ENCODE results near the gene SCD5.
"Not testable (repeated sequence)": the region's sequence is repeated elsewhere in the genome, so short reads cannot be mapped to it uniquely, and the experiment has no call there.

SCD5 gene

DNA sequence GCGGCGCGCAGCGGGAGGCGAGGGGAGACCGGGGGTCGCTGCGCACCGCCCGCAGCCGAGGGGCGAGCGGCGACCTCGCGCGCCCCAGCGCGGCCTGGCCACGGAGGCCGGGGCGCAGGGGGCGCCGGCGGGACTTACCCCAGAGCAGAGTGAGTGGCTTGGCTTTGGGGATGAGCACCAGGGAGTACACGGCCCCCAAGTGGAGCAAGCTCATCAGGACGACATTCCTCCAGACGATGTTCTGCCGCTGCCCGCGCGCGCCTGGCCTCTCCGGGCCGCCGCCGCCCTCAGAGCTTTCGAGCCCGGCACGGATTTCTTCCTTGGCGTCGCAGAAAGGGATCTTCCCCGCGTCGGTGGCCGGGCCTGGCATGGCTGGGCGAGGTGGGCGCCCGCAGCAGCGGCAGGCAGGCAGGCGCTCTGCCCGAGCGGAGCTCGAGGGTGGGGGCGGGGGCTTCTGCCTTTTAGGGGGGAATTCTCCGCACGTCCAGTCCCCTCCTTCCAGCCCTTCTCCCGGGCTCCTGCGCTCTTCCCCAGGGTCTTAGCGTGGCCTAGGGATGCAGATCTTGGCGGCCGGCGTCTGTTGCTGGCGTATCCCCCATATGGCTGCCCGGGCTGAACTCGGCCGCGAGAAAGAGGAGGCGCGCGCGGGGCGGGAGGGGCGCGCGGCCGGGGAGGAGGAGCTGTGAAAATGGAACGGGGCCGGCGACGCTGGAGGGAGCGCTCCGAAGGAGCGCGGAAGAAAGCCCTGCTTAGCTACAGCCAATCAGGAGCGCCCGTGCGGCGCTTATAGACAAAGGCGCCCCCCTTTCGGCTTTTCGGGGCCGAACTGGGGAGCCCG is at the start of gene SCD5:
Gene SCD5 (minus strand): TSS at position 629 of the 838 bp plus-strand sequence. CDS start 259 bp downstream, at position 370.
- peak; percentile 75 for DNase-seq

DNA sequence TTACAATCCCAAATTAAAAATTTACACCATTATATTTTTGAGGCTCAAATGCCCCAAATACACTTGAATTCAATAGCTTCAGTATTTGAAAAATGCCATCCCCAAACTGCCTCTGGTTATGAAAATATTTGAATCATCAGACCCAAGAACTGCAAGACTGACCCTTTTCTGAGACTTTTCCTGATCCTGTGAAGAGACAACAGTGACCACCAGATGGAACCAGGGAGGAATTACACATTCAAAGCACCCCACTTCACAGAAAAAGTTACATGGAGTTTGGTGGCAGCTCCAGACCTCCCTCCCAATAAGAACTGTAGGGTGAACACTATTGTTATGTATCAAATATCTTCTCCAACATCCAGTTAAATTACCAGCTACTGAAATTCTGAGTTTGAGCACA is 44.0 kb upstream of the SCD5 start:
- no peak for DNase-seq

DNA sequence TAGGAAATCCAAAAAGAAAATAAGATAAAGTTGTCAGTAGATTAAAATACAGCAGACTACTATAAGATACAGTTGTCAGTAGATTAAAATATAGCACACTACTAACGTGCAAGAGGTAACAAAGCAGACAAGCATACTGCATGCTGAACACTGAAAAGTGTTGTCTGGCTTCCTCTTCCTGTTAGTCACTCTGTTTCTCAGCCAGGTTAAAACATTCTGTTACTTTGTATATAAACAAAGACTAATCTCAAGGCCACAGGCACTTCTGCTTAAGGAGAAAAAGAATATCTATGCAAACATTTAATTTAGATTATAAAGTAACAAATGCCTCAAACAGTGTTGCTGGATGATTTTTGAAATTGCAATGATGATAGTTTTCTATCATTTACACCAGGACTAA is 41.0 kb upstream of the SCD5 start:
- no peak for DNase-seq

DNA sequence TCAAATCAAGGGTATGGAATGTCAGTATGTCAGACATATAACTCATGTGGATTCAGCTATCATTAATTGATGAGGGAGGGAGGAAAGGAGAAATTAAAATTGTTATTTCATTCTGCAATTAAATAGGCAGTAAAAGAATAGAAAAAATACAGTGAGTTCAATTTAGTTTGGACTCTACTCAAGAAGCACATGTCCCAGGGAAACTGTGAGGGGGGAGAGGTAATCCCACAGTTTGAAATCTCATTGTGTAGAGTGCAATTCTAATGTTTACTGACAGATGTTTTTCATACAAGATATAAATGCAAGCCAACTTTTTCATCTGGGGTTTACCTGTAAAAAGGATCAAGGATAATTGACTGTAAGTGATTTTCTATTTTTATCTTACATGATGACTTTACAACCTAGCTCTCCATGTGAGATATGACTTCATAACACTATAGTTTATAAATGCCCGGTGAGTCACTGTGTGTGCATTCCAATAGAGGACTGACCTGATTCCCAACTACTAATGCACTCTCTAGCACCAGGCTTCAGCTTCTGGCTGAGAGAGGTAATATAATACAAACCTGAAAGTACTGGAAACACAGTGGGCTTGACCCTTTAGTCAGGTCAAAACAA is 35.2 kb upstream of the SCD5 start:
- DNase-seq: no peak

GRCh38 chr4:82833060-82833459 is 34.5 kb upstream of the SCD5 start:
- not testable (repeated sequence) for DNase-seq

DNA sequence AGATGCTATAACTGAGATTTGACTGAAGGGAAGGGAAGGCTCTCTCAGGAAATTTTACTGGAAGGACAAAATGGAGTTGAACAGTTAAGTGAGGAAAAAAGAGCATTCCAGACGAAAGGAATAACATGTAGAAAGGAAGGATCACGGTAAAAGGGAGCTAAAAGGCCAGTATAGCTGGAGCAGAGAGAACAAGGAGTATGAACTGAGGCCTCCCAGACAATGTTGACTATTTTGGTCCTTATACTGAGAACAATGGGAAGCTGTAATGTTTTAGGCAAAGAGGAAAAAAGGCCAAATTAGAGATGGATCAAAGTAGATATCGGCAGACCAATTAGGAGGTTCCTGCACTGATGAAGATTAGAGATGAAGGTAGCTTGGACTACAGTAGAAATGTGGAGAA is 26.8 kb upstream of the SCD5 start:
- DNase-seq: no peak

- no peak for DNase-seq
Measured at GRCh38 chr4:82823062-82823461, 24.5 kb upstream of the SCD5 start.

DNA sequence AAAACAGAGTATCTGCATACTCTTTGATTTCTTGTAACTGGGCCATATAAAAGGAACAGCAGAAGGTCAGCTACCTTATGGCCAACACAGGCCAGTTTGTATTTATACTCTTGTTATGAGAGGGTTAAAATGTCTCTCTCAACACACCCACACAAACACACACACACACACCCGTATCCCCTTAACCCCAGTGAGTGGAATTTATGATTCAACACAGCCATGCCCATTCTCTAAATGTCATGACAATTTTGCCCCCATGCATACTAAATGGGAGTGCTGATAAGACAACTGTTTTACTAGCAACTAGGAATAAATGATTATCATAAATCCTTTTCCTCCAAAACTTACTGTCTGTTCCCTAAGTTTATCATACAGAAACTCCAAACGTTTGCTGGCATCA is 22.1 kb upstream of the SCD5 start:
- DNase-seq: no peak

- no peak for DNase-seq
Measured at GRCh38 chr4:82818664-82819662, 20.4 kb upstream of the SCD5 start.

- DNase-seq: not testable (repeated sequence)
Measured at GRCh38 chr4:82816874-82817273, 18.3 kb upstream of the SCD5 start.

DNA sequence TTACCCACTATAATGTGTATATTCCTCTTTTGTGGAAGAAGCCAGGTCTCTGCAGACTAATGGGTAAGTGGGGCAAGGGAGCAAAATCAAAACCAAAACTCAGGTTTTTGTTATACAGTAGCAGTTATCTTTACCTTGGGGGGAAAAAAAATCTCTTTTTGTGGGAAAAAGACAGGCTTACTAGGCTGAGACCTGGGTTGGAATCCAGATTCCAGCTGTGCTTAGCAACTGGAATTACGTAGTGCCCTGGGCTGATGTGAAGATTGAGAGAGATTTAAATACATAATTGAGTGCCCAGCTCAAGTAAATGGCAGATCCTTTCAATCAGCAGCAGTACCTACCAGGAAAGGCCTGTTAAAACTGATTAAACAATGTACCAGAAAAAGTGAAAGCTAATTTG is 15.4 kb upstream of the SCD5 start:
- DNase-seq: no peak

GRCh38 chr4:82811838-82812341 is 13.3 kb upstream of the SCD5 start:
- DNase-seq: no peak

DNA sequence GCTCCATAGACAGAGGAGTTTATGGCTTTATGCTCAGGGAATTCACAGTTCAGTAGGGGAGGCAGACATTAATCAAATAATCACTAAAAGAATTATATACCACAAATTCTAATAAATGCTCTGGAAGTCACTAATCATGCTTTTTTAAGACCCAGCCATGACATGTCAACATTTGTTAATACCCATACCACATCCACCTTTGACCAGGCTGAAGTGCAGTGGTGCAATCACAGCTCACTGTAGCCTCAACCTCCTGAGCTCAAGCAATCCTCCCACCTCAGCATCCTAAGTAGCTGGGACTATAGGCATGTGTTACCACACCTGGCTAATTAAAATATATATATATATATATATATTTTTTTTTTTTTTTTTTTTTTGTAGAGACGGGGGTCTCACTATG is 12.8 kb upstream of the SCD5 start:
- DNase-seq: no peak

GRCh38 chr4:82810176-82810575 is 11.6 kb upstream of the SCD5 start:
- no peak for DNase-seq

- no peak for DNase-seq
Measured at GRCh38 chr4:82809619-82810018, 11.0 kb upstream of the SCD5 start.

DNA sequence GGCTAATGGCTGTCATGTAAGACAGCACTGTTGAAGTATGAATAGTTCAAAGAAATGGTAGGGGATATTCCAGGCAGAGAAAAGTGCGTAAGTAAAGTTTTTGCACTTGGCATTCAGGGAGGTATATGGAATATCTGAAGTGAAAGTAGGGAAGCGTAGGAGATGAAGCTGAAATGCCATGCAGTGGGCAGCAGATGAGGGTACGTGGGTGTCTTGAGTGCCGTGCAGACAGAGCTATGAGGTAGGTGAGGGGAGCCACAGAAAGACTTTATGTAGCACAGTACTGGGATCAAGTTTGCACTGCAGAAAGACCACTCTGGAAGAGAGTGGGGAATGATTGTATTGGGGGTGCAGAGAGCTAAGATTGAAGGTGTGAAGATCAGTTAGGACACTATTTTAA is 5.2 kb upstream of the SCD5 start:
- no peak for DNase-seq

GRCh38 chr4:82802911-82803310 is 4.3 kb upstream of the SCD5 start:
- no peak for DNase-seq

DNA sequence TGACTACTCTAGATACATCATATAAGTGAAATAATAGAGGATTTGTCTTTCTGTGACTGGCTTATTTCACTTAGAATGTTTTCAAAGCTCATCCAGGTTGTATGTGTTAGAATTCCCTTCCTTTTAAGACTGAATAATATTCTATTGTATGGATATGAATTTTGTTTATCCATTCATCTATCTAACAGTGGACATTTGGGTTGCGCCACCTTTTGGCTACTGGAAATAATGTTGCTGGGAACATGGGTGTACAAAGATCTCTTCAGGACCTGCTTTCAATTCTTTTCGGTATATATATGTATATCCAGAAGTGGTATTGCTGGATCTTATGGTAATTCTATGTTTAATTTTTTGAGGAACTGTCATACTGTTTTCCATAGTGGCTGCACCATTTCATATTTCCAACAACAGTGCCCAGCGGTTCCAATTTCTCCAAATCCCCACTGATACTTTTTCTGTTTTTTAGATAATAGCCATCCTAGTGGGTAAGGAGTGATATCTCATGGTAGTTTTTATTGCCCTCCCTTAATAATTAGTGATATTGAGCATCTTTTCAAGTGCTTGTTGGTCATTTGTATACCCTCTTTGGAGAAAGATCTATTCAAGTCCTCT is 3.4 kb upstream of the SCD5 start:
- peak; percentile 38 for DNase-seq

DNA sequence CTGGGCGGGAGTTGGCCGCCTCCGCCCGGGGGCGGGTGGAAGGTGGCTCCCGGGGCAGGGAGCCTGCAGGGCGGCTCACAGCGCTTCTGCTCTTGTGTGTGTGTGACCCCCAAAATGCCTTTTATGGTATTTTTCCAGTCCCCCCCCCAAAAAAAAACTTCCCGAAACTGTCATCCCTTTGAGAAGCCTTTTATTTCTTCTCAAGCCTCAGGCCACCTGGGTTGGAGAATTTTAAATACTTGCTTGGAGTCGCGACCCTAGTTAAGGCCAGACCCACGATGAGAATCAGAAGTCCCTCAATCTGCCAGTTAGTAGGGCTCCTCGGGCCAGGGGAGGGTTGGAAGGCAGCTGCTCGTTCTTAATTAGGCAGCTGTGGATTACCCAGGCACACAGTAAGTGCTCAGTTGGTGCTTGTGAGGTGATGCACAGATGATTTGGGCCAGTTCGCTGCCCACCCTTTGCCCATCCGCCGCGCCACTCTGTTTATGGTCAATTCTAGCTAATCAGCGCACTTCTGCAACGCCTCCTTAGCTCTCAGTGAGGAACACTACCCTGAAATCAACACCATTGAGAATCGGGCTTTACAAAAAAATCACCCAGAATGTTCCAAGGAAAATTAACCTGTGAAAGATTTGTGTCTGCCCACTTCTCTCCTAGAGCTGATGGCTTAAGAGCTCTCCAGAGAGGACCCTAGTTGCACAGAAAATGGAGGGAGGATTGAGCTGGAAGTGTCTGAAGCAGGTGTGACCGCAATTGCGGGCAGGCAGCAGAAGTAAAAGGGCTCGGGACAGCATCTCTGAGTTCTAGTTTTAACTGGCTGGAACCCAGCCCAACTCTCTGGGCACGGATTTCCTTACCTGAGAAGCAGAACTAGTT is 648 bp upstream of the SCD5 start:
- DNase-seq: peak; percentile 56

GRCh38 chr4:82797405-82798111 is 1.0 kb downstream of the SCD5 start:
- DNase-seq: peak; percentile 34

GRCh38 chr4:82797040-82797404 is 1.6 kb downstream of the SCD5 start:
- peak; percentile 33 for DNase-seq
